Measurements from ENCODE around the gene KLF6. TPM values are rescaled to one million over a fixed set of nuclear protein-coding genes. Genes with fewer than 3 reads are reported as not detected.

KLF6 gene
- total RNA-seq (100 to 1,000 TPM; 158 to 217 TPM), polyA plus RNA-seq (ENCODE audit: insufficient read length in 6 of 6) (100 to 1,000 TPM in 3 of 6 donors, 10 to 100 TPM in 3; 66.0 to 197 (median 99.0) TPM)
- long read RNA-seq, donor 1, full-length matches to known transcripts: 39 of 39 reads
- long read RNA-seq, donor 1, partial matches to known transcripts: 0 of 39 reads
- long read RNA-seq, donor 1, other reads (novel, unspliced or antisense): 0 of 39 reads
- long read RNA-seq, donor 2, full-length matches to known transcripts: 50 of 59 reads
- long read RNA-seq, donor 2, partial matches to known transcripts: 9 of 59 reads
- long read RNA-seq, donor 2, other reads (novel, unspliced or antisense): 0 of 59 reads
- long read RNA-seq, donor 3, full-length matches to known transcripts: 28 of 28 reads
- long read RNA-seq, donor 3, partial matches to known transcripts: 0 of 28 reads
- long read RNA-seq, donor 3, other reads (novel, unspliced or antisense): 0 of 28 reads
- long read RNA-seq, donor 4, full-length matches to known transcripts: 234 of 265 reads
- long read RNA-seq, donor 4, partial matches to known transcripts: 4 of 265 reads
- long read RNA-seq, donor 4, other reads (novel, unspliced or antisense): 27 of 265 reads
- long read RNA-seq, donor 5, full-length matches to known transcripts: 32 of 38 reads
- long read RNA-seq, donor 5, partial matches to known transcripts: 6 of 38 reads
- long read RNA-seq, donor 5, other reads (novel, unspliced or antisense): 0 of 38 reads
- long read RNA-seq, donor 6, full-length matches to known transcripts: 28 of 278 reads
- long read RNA-seq, donor 6, partial matches to known transcripts: 250 of 278 reads
- long read RNA-seq, donor 6, other reads (novel, unspliced or antisense): 0 of 278 reads
- long read RNA-seq, donor 7, full-length matches to known transcripts: 9 of 9 reads
- long read RNA-seq, donor 7, partial matches to known transcripts: 0 of 9 reads
- long read RNA-seq, donor 7, other reads (novel, unspliced or antisense): 0 of 9 reads
- long read RNA-seq, donor 8, full-length matches to known transcripts: 18 of 162 reads
- long read RNA-seq, donor 8, partial matches to known transcripts: 144 of 162 reads
- long read RNA-seq, donor 8, other reads (novel, unspliced or antisense): 0 of 162 reads
- long read RNA-seq, donor 9: 0 reads
- long read RNA-seq, donor 10, full-length matches to known transcripts: 441 of 490 reads
- long read RNA-seq, donor 10, partial matches to known transcripts: 5 of 490 reads
- long read RNA-seq, donor 10, other reads (novel, unspliced or antisense): 44 of 490 reads
- long read RNA-seq, donor 11, full-length matches to known transcripts: 21 of 21 reads
- long read RNA-seq, donor 11, partial matches to known transcripts: 0 of 21 reads
- long read RNA-seq, donor 11, other reads (novel, unspliced or antisense): 0 of 21 reads
- long read RNA-seq, donor 12, full-length matches to known transcripts: 30 of 30 reads
- long read RNA-seq, donor 12, partial matches to known transcripts: 0 of 30 reads
- long read RNA-seq, donor 12, other reads (novel, unspliced or antisense): 0 of 30 reads

DNA sequence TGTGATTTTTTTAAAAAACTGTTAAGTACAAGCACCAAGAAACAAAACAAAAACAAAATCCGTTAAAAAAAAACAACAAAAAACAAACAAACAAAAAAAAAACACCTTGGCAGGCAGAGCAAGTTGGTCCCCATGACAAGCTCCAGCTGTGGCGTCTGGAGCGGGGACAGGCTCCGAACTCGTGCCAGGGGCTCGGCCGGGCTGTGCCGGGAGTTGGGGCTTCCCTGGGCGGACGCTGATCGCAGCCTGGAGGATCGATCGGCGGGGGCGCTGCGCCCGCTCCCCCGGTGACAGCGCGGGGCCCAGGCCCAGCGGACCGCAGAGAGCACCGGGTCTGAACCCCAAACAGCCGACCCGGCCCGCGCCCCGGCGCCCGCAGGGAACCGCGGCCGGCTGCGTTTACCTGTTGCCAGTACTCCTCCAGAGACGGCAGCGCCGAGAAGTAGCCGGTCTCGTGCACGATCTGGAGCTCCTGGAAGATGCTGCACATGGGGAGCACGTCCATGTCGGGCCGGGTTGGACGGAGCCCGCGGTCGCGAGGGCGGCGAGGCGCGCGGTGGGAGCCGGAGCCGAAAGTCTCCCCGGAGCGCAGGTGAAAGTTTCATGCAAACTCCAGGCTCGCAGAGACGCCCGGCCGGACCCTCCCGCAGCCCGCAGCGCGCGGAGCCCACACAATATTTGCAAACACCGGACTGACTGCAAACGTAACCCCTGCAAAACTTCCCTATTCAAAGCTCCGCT lies at the start of gene KLF6:
TSS of gene KLF6 (minus strand) at position 700 of the 741 bp plus-strand sequence. CDS start at position 505, 195 bp downstream.
- peak; percentile 7 for ATAC-seq
- peaks cover 0 to 6% of the 10 kb centered on the region in 2 donors for H3K9me3 ChIP-seq
- TF ChIP-seq, protein P1, sequence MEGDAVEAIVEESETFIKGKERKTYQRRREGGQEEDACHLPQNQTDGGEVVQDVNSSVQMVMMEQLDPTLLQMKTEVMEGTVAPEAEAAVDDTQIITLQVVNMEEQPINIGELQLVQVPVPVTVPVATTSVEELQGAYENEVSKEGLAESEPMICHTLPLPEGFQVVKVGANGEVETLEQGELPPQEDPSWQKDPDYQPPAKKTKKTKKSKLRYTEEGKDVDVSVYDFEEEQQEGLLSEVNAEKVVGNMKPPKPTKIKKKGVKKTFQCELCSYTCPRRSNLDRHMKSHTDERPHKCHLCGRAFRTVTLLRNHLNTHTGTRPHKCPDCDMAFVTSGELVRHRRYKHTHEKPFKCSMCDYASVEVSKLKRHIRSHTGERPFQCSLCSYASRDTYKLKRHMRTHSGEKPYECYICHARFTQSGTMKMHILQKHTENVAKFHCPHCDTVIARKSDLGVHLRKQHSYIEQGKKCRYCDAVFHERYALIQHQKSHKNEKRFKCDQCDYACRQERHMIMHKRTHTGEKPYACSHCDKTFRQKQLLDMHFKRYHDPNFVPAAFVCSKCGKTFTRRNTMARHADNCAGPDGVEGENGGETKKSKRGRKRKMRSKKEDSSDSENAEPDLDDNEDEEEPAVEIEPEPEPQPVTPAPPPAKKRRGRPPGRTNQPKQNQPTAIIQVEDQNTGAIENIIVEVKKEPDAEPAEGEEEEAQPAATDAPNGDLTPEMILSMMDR (IDR thresholded peaks at IDR 0.05): no peak
- H3K36me3 ChIP-seq: peaks cover 10 to 31% of the 10 kb centered on the region in 2 donors
- peak in 3 of 4 donors; percentile 59 to 78 (median 72) for DNase-seq
- H3K27ac ChIP-seq: peak within 1 kb of the TSS; percentile 100
- peaks cover 25 to 33% of the 10 kb centered on the region in 2 donors for H3K4me1 ChIP-seq
- intact Hi-C loops (cut with DNase I): loop anchor here in 1 of 2 donors (5.0 kb wide), 1 partner anchor 68 kb away; no protein-coding TSS in a partner anchor
- H3K27me3 ChIP-seq: no peaks in the 10 kb centered on the region
- peak within 1 kb of the TSS; percentile 66 to 97 for H3K4me3 ChIP-seq

DNA sequence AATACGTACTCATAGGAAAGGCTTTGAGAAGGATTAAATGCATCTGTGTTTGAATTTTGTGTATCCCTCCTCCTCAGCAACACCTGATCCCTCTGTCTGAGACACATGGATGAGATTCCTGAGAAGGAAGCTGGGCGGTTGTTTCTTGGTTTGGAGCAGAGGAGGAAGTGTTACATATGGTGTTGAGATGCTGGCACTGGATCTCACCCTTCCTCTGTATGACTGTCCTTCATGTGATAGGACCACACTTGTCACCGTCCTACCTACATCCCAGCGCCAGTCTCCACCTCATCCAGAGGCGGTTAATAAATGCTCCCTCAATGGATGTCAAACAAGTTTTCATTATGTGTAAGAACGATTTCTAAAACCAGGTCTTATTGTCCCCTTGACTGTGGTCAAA lies 49.4 kb upstream of the KLF6 start:
- no peak for ATAC-seq

DNA sequence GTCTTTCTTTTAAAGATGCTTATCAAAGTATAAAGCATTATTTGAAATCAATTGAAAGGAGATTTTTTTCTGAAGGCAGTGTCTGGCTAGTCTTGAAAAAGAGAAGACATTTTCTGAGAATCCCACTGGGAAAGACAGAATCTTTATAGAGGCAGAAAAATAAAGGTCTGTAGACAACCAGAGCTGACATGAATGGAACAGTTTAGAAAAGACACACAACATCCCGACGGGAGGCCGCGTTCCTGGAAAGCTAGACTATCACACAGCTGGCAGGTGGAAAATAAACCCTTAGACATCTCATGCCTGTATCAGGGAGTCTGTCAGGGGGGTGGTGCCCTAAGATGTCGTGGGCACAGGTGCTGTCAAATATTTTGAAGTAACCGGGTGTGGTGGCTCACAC lies 48.0 kb upstream of the KLF6 start:
- Histone ChIP-seq H3K4me1 (peaks cover 26 to 64% of the 10 kb centered on the region in 2 donors), H3K27ac (no peak overlapping the region), H3K36me3 (no peaks in the 10 kb centered on the region), H3K9me3 (no peaks in the 10 kb centered on the region), H3K4me3 (no peak overlapping the region), H3K27me3 (no peaks in the 10 kb centered on the region)
- DNase-seq (no peak), ATAC-seq (no peak)
- TF ChIP-seq, protein P1 (IDR thresholded peaks at IDR 0.05): no peak
- intact Hi-C loops (cut with DNase I): no loop called here

More for the DNA sequence above, 49.4 kb upstream of the KLF6 start:
- no peak overlapping the region for H3K27ac ChIP-seq
- DNase-seq: no peak
- H3K36me3 ChIP-seq: no peaks in the 10 kb centered on the region
- H3K9me3 ChIP-seq: no peaks in the 10 kb centered on the region
- TF ChIP-seq, protein P1 (IDR thresholded peaks at IDR 0.05): no peak
- intact Hi-C loops (cut with DNase I): no loop called here
- H3K4me3 ChIP-seq: no peak overlapping the region
- no peaks in the 10 kb centered on the region for H3K27me3 ChIP-seq
- peaks cover 24 to 51% of the 10 kb centered on the region in 2 donors for H3K4me1 ChIP-seq

DNA sequence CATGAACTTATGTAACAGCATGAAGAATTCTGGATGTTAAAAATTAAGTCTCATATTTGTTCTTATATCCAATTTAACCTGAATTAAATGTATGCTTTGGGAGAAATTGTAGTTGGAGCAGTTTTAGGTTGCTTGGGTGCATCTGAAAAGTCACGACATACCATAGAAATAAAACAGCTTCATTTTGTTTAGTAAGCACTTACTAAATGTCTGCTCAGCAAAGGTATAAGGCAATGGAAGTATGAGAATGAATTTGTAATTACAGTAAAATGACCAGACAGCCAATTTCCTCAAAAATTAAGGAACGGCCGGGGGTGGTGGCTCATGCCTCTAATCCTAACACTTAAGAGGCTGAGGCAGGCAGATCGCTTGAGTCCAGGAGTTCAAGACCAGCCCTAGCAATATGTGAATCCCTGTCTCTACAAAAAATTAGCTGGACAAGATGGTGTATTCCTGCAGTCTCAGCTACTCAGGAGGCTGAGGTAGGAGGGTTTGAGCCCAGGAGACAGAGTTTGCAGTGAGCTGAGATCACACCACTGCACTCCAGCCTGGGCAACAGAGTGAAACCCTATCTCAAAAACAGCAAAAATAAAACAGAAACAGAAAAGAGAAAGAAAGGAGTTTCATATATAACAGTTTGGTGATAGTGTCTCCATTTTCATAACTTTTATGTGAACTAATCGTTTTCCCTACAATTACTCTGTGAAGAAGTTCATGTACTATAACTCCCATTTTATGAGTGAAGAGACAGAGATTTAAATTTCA lies 47.2 kb upstream of the KLF6 start:
- DNase-seq: no peak
- no peaks in the 10 kb centered on the region for H3K9me3 ChIP-seq
- H3K27me3 ChIP-seq: no peaks in the 10 kb centered on the region
- no peak overlapping the region for H3K4me3 ChIP-seq
- peaks cover 26 to 66% of the 10 kb centered on the region in 2 donors for H3K4me1 ChIP-seq
- TF ChIP-seq, protein P1 (IDR thresholded peaks at IDR 0.05): no peak
- intact Hi-C loops (cut with DNase I): no loop called here
- no peak overlapping the region for H3K27ac ChIP-seq
- no peak for ATAC-seq
- H3K36me3 ChIP-seq: no peaks in the 10 kb centered on the region

Data from left lung (tissue), 14 donors.